ENCODE data around the gene ALOX15.

ALOX15 gene

GRCh38 chr17:4582691-4583090 is 58.8 kb downstream of the ALOX15 start:
- H3K36me3 ChIP-seq (ENCODE audit: control insufficient read depth, insufficient read depth, low read length): no peaks in the 10 kb centered on the region
- H3K27me3 ChIP-seq (replicated peaks; ENCODE audit: control insufficient read depth, insufficient read depth, low read length, poor library complexity, severe bottlenecking): peaks cover 12% of the 10 kb centered on the region
- no peaks in the 10 kb centered on the region for H3K9me3 ChIP-seq (ENCODE audit: control insufficient read depth, low read length)

GRCh38 chr17:4582101-4582501 is 59.4 kb downstream of the ALOX15 start:
- Histone ChIP-seq H3K9me3 (ENCODE audit: control insufficient read depth, low read length) (no peaks in the 10 kb centered on the region), H3K4me3 (ENCODE audit: insufficient read depth, low read depth, low read length, poor library complexity, severe bottlenecking) (no peak overlapping the region), H3K27me3 (replicated peaks; ENCODE audit: control insufficient read depth, insufficient read depth, low read length, poor library complexity, severe bottlenecking) (peaks cover 12% of the 10 kb centered on the region), H3K27ac (ENCODE audit: insufficient read depth, low read length, poor library complexity, severe bottlenecking) (no peak overlapping the region), H3K36me3 (ENCODE audit: control insufficient read depth, insufficient read depth, low read length) (no peaks in the 10 kb centered on the region), H3K4me1 (ENCODE audit: control insufficient read depth, insufficient read depth, low read length, poor library complexity, severe bottlenecking) (peaks cover 5% of the 10 kb centered on the region)
- DNase-seq: no peak

More at GRCh38 chr17:4582691-4583090, 58.8 kb downstream of the ALOX15 start:
- no peak for DNase-seq
- Histone ChIP-seq H3K4me1 (ENCODE audit: control insufficient read depth, insufficient read depth, low read length, poor library complexity, severe bottlenecking) (peaks cover 5% of the 10 kb centered on the region), H3K27ac (ENCODE audit: insufficient read depth, low read length, poor library complexity, severe bottlenecking) (no peak overlapping the region), H3K4me3 (ENCODE audit: insufficient read depth, low read depth, low read length, poor library complexity, severe bottlenecking) (no peak overlapping the region)

Data from effector memory CD4-positive, alpha-beta T cell (primary cell).